Lung microvascular endothelial cell (primary cell): ENCODE measurements around the gene TMX3. TPM values are rescaled to one million over a fixed set of nuclear protein-coding genes. Genes with fewer than 3 reads are reported as not detected.

Source experiments
- DNase-seq, 2 donors: peaks; one replicate each; pipeline versions ENCODE4 v3.0.0 to v3.0.0-alpha.2; 2010; ENCODE audit warnings: low read depth in 2 of 2
- total RNA-seq: library from RNA; depleted of rRNA; stranded (reverse); fragments of >200 nt; gene quantifications from 2 replicates; pipeline ENCODE4 v1.2.1, GENCODE V29; 2014

Gene TMX3
- 49.3 and 53.8 TPM in 2 replicates for total RNA-seq

DNA sequence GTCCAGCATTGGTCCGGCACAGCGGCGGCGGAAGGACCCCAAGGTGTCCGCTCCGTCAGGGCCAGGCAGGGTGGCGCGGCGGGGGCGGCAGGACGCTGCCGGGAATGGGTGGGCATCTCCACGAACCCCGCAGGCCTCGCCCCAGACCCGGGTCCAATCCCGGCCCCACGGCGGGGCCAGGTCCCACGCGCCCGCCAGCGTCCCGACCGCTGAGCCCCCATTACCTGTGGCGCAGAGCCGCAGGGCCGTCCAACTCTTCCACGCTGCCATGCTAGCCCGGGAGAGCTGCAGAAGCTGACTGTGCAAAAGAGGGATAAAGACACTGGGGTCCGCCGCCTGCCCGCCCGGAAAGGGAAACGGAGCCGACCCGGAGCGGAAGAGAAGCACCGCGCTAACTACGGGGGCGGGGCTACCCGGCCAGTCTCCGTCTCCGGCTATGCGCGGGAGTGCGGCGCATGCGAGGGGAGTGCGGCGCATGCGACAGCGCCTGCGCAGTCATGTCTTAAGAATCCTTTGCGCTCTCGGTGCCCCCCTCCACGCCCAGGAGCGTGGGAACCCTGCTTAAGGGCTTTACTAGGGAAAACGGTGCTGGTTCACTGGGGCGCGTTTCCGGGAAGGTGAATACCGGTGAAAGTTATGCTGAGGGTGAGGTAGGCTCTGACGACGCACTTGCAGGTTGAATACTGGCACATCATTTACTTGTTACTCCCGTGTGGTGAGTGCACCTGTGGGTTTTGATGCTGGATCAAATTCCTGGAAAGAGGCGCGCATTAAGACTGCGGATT lies at the start of gene TMX3:
Gene TMX3 (minus strand): TSS at position 397 of the 785 bp plus-strand sequence. CDS start 127 bp downstream, at position 270.
- peak; percentile 88 to 96 for DNase-seq

- DNase-seq = peak in 1 of 2 donors; percentile 51
Measured at GRCh38 chr18:68764016-68764415, 49.1 kb upstream of the TMX3 start.

GRCh38 chr18:68763083-68763482 lies 48.2 kb upstream of the TMX3 start:
- peak in 1 of 2 donors; percentile 72 for DNase-seq

DNA sequence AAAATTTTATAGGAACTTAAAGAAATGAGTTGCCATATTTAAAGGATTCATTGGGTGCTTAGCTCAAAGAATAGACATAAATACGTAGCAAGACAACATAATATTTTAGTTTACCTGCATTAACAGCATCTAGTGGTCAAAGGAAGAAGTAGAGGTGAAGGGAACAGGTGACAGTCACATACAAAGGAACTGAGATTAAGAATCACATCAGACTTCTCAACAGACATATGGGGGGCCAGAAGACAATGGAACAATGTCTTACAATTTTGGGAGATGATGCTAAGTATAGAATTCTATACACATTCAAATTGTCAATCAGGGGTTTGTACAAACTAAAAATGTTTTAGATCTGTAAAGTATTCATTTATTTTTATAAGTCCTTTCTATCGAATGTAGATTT lies 44.4 kb upstream of the TMX3 start:
- no peak for DNase-seq

- no peak for DNase-seq
Measured at GRCh38 chr18:68757126-68757525, 42.2 kb upstream of the TMX3 start.

GRCh38 chr18:68742206-68742605 lies 27.3 kb upstream of the TMX3 start:
- DNase-seq = no peak

DNA sequence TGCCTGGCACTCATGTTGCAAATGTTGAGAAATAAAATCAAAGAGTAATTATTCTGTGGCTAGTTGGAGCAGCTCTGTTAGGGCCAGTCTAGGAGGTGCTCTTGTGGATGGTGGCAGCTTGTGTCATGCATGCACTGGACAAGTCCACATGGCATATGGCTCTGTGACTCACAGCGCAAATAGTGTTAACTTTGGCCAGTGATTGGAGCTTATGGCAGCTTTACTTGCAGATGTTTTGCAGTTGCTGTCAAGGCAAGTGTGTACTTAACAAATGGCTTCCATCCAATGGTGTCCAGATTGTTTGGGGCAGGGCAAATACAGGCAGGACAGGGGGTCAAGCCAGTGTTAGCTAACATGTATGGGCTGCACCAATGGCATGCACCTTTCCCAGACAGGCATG lies 26.1 kb upstream of the TMX3 start:
- DNase-seq = no peak

DNA sequence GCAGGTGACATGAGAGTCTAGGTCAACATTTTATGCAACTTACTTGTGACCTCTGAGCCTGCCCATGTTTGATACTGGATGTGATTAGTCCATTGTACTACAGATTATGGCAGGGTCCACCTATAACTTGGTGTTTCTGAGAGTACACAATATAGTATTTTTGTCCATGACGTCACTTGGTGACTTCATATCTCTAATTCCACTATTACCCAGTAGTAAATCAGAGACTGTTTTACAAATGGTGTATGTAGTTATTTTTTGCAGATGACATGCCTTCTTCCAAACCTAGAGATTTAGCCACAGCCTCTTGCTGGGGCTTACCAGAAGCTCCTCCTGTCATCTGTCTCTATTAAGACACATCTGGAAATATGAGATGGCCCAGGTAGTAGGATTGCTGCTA lies 24.6 kb upstream of the TMX3 start:
- DNase-seq = no peak

- no peak for DNase-seq
Measured at GRCh38 chr18:68738564-68738963, 23.7 kb upstream of the TMX3 start.

DNA sequence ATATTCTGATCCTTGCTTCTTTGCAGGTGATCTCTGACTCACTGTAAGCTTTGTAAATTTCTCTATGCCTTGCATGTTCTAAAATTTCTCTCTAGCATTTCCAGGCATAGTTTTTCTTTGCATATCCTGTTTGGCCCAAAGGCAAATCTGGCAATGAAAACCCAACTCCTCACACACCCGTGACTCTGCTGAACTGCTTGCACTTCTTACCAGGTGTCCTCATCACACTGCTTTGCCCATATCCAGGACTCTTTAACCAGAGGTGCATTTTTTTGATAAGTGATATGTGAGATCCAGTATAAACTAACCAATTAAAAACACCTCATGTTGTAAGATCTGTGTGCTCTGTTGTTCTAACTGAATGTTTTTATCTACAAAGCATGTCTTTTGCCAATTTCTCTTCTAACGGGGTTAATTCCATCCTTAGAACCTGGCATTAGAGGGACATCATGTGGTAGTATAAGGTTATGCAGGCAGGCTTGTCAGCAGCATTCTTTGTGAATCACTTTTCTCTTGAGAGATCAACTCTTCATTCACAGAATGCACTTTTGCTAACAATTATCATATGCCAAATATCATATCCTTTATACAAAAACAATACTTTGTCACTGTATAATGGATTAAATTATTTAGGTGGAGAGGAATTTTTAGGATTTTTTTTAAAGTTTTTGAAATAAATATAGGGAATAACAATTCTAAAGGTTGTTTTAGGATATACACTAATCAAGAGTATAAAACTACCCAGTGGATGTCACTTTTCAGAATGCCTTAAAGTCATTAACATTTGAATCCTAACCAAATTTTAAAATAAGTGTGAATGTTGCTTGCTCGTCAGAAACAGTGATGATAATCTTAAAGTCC lies 20.8 kb upstream of the TMX3 start:
- DNase-seq = peak; percentile 61 to 69

GRCh38 chr18:68734308-68734707 lies 19.4 kb upstream of the TMX3 start:
- DNase-seq = no peak

- peak in 1 of 2 donors; percentile 32 for DNase-seq
Measured at GRCh38 chr18:68733707-68734106, 18.8 kb upstream of the TMX3 start.

DNA sequence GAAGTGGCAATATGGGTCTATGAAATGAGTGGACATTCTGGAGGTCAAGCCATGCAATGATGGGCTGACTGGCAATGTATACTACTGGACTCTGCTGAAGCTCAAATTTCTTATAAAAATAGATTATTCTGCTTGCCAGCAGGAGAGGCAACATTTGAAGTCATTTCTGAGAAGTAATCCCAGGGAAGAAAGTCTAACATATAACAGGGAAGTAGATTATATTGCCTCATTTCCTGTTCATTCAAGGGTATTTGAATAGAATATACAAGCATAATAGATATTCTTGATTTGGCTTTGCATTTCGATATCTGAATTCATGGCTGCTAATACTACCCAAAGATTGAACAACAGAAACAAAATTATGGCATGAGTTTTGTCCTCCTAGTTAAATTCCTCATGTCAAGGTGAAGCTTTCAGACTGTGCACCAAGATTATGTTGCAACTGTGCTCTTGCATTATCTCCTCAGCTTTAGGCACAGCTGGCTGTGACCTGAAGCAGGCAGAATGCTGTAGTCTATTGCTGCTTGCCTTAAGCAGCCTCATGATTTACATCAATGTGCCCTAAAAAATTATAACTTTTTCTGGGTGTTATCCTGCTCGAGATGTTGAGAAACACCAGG lies 13.3 kb upstream of the TMX3 start:
- DNase-seq = no peak

DNA sequence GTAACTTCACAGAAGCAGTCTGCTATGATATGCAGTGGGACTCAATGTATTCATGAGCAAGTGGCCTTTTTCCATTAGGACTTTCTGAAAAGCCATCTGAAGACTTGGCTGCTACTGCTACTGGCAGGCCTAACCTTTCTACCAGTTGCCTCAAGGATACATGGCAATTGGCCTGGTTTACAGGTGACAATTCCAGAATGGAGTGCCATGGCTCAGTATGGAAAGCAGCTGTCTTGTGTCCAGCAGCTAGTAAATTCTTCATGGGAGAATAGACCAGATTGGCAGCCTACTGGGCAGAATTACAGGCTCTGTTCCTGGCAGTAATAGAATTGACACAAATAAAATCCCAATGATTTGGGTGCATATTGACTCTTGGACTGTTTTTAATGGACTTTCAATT lies 12.6 kb upstream of the TMX3 start:
- DNase-seq = no peak

- DNase-seq = no peak
Measured at GRCh38 chr18:68725346-68725745, 10.4 kb upstream of the TMX3 start.

GRCh38 chr18:68724021-68724420 lies 9.1 kb upstream of the TMX3 start:
- DNase-seq = no peak

- DNase-seq = no peak
Measured at GRCh38 chr18:68723539-68723938, 8.6 kb upstream of the TMX3 start.

DNA sequence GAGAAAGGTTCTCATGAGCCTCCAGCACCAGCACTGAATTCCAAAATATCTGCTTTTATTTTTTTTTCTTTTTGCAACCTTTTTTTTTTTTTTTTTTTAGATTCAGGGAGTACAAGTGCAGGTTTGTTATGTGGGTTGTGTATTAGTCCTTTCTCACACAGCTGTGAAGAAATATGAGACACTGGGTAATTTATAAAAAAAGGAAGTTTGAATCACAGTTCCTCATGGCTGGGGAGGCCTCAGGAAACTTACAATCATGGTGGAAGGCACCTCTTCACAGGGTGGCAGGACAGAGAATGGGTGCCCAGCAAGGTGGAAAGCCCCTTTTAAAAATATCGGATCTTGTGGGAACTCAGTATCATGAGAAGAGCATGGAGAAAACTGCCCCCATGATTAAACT lies 7.9 kb upstream of the TMX3 start:
- DNase-seq = no peak

DNA sequence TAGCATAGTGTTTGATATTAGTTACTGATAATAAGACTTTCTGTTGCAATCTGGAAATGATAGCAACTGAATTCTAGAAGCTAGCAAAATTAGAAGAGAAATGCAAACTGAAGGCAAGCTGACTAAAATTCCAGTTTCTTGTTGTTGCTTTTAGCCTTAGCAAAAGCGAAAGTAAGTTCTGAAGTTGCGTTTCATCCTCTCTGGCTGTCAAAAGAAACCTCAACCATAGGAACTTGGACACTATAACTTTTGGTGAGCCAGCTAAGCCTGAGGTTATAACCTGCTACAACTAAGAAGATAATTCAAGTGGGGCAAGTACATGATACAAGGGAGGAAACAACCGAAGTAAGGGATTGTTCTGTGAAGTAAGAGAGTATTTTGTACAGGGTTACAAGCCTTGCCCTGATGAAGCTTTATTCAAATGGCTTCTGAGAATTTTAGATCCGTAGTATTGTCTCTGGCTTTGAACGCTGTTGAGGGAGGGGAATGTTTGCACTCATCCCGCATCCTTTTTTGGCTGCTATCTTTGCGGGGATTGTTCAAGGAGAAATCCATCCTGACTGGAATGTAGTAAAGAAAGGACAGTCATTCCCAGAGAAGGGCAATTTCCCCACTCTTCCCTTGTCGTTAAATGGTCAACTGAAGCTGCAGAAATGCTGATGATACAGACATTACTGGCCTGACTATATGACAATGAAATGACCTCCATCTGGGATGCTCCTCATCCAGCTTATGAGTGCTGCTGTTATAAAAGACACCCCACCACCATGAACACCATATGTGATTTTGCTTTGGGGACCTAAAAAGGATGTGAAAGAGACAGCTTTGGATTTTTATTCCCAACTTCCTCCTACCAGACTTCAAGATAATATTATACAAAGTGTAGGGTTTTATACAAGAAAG lies 7.0 kb upstream of the TMX3 start:
- DNase-seq = peak in 1 of 2 donors; percentile 29

GRCh38 chr18:68714366-68714711 lies 569 bp downstream of the TMX3 start:
- DNase-seq = peak; percentile 40 to 45

DNA sequence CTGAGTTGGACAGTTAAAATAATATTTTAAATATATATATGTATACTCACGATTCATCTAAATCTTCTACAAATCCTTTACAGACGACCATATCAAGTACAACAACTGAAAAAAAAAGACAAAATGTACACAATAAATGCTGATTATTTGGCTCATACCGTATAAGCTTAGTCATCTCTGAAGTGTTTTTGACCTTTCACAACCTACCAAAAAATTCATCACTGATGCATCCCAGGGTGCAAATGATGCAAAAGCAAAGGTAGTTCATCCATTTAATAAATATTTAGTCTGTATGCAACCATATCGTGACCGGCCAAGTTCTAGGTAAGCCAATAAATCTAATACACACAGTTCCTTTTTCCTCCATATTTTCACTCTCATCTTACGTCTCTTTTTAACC lies 1.1 kb downstream of the TMX3 start:
- DNase-seq = no peak
